BE2C (cell line): ENCODE data around the gene NNT. TPM values are rescaled to one million over a fixed set of nuclear protein-coding genes. Genes with fewer than 3 reads are reported as not detected.
"Not testable (repeated sequence)": the region's sequence is repeated elsewhere in the genome, so short reads cannot be mapped to it uniquely, and the experiment has no call there.

Experiments used
- DNase-seq: peaks from one replicate; pipeline ENCODE4 v3.0.0-alpha.2; 2020
- H3K27me3 ChIP-seq: fragments of 250-450 bp; sonication (Bioruptor Pico); 2 replicates; pipeline ENCODE4 v1.5.1; 2020; ENCODE audit warnings: mild to moderate bottlenecking
- H3K36me3 ChIP-seq: fragments of 250-450 bp; sonication (Bioruptor Pico); 2 replicates; pipeline ENCODE4 v1.5.1; 2020; ENCODE audit warnings: mild to moderate bottlenecking
- H3K4me1 ChIP-seq: fragments of 250-450 bp; sonication (Bioruptor Pico); 2 replicates; pipeline ENCODE4 v1.5.1; 2020
- H3K4me3 ChIP-seq: 2 replicates; pipeline ENCODE4 v1.5.1; 2011; ENCODE audit warnings: low read depth, low read length
- H3K9me3 ChIP-seq: fragments of 250-450 bp; sonication (Bioruptor Pico); 2 replicates; pipeline ENCODE4 v1.5.1; 2020
- polyA plus RNA-seq: library from polyadenylated mRNA; unstranded; fragments of >200 nt; gene quantifications from one replicate; pipeline ENCODE4 v1.2.1, GENCODE V29; 2012; ENCODE audit warnings: low read depth, missing spikeins; ENCODE audit not compliant: insufficient read length, insufficient read depth
- TF ChIP-seq, protein P1 (sequence below): IDR thresholded peaks from 2 replicates; pipeline ENCODE4 v1.5.1; 2012; ENCODE audit warnings: mild to moderate bottlenecking, low read depth, low read length

Gene NNT
- polyA plus RNA-seq: 31.4 TPM

- H3K36me3 ChIP-seq: no peaks in the 10 kb centered on the region
- peak; percentile 84 for DNase-seq
- H3K9me3 ChIP-seq: no peaks in the 10 kb centered on the region
- H3K4me1 ChIP-seq: no peaks in the 10 kb centered on the region; the same call in 1 of the 2 replicates
- no peaks in the 10 kb centered on the region for H3K27me3 ChIP-seq
- TF ChIP-seq, protein P1, sequence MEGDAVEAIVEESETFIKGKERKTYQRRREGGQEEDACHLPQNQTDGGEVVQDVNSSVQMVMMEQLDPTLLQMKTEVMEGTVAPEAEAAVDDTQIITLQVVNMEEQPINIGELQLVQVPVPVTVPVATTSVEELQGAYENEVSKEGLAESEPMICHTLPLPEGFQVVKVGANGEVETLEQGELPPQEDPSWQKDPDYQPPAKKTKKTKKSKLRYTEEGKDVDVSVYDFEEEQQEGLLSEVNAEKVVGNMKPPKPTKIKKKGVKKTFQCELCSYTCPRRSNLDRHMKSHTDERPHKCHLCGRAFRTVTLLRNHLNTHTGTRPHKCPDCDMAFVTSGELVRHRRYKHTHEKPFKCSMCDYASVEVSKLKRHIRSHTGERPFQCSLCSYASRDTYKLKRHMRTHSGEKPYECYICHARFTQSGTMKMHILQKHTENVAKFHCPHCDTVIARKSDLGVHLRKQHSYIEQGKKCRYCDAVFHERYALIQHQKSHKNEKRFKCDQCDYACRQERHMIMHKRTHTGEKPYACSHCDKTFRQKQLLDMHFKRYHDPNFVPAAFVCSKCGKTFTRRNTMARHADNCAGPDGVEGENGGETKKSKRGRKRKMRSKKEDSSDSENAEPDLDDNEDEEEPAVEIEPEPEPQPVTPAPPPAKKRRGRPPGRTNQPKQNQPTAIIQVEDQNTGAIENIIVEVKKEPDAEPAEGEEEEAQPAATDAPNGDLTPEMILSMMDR: no peak
- peak within 1 kb of the TSS; percentile 84 for H3K4me3 ChIP-seq
These were observed at the start of gene NNT for GRCh38 chr5:43602461-43603343. TSS of gene NNT (plus strand) at chr5:43603180. CDS start at chr5:43609196, 6,016 bp downstream.

- no peak for DNase-seq
- Histone ChIP-seq H3K4me3 (no peak overlapping the region), H3K9me3 (no peaks in the 10 kb centered on the region), H3K27me3 (no peaks in the 10 kb centered on the region), H3K36me3 (peaks cover 49% of the 10 kb centered on the region), H3K4me1 (no peaks in the 10 kb centered on the region)
- TF ChIP-seq, protein P1: no peak
These were observed 49.6 kb upstream of the NNT start for GRCh38 chr5:43553381-43553780.

DNA sequence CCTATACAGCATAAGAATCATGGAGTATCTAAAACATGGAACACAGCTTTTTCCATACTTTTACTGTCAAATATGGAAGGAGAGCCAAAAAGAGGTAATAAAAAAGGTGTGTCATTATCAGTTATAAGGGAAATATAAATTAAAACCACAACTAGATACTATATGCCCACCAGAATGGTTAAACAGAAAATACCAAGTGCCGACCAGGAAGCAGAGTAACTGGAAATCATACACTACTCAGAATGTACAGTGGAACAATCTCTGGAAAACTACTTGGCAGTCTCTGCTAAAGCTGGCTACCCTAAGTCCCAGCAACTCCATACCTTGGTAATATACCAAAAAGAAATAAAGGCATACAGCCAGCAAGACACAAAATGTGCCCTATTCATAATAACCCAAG lies 48.5 kb upstream of the NNT start:
- H3K4me3 ChIP-seq: peak overlapping the region; percentile 12; the same call in 1 of the 2 replicates

DNA sequence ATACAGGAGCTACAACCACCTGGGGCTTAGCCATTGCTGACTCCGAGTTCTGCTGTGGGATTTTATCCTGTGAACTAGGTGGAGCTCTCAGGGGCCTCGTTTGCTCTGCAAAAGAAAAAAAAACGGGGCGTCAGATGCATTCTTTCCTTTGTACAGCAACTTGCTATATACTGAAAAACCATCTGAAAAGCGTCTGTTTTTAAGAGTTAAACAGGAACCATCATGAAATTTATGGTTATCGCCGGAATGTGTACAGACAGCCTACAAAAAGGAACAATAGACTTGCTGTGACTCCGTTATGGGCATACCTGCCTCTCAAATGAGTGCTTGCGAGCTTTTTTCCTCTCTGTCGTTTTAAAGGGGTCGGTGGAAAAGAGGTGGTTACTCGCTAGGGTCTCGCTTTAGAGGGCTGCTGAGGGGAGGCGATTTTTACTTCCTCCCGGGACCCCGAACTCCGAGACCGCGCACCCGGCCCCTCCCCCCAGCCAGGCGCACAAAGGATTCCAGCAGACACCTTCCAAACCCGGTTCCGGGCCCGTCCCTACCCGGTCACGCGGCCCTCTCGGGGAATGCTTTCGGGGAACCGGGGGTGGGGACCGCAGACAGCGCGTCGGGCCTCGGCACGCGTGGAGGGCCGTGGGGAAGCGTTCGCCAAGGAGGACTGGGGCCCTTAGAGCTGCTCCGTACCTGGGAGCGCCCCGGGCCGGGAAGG lies 46.9 kb upstream of the NNT start:
- Histone ChIP-seq H3K27me3 (no peaks in the 10 kb centered on the region), H3K4me1 (no peaks in the 10 kb centered on the region), H3K36me3 (peaks cover 37% of the 10 kb centered on the region), H3K4me3 (peak overlapping the region; percentile 84), H3K9me3 (no peaks in the 10 kb centered on the region)
- TF ChIP-seq, protein P1: no peak
- DNase-seq: peak; percentile 49

More for the DNA sequence above, 48.5 kb upstream of the NNT start:
- no peaks in the 10 kb centered on the region for H3K27me3 ChIP-seq
- DNase-seq: no peak
- H3K9me3 ChIP-seq: no peaks in the 10 kb centered on the region
- H3K4me1 ChIP-seq: no peaks in the 10 kb centered on the region
- TF ChIP-seq, protein P1: no peak
- H3K36me3 ChIP-seq: peaks cover 44% of the 10 kb centered on the region

GRCh38 chr5:43556607-43556856 lies 46.4 kb upstream of the NNT start:
- H3K27me3 ChIP-seq, DNase-seq, H3K4me1 ChIP-seq, H3K9me3 ChIP-seq: not testable (repeated sequence)
- H3K36me3 ChIP-seq: peaks cover 33% of the 10 kb centered on the region
- H3K4me3 ChIP-seq: peak overlapping the region; percentile 84

DNA sequence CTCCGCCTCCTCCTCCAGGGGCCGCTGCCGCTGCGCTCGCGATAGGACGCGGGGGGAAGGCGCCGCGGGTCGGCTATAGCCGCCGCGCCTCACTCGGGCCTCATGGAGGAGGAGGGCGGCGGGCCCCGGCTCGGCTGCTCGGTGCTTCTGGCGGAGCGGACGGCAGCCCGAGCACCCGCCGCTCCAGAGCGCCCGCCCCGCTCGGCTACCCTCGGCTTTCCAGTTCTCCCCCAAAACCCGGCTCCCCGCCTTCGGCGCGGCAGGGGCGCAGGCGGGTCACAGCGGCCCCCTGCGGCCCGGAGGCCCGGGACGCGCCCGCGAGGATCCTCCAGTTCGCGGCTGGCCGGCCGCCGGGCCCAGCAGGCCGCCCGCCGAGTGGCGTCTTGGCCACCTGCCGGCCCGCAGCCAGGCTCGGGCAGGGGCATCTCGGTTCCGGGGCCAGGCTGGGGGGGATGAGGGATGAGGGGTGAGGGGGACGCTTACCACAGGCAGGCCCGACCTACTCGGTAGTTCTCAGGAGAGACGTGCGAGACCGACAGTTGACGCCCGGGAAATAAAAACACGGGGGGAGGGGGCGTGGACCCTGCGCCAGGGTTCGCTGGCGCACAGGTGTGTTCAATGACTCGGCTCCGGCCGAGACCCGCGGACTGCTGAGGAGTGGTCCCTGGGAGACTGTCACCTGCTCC lies 46.0 kb upstream of the NNT start, which contains the start of gene PAIP1:
Gene PAIP1 (minus strand): TSS at position 221 of the 686 bp plus-strand sequence. CDS start 231 bp downstream, outside the sequence.
- peak within 1 kb of the TSS; percentile 84 for H3K4me3 ChIP-seq
- H3K4me1 ChIP-seq: no peaks in the 10 kb centered on the region
- no peaks in the 10 kb centered on the region for H3K9me3 ChIP-seq
- DNase-seq: peak; percentile 90
- no peaks in the 10 kb centered on the region for H3K27me3 ChIP-seq
- TF ChIP-seq, protein P1: peak; percentile 39; the same call in 1 of the 2 replicates
- H3K36me3 ChIP-seq: peaks cover 30% of the 10 kb centered on the region
